GM21737 (cell line): ENCODE results near the gene MAP3K21.

Experiments used
- ATAC-seq: cut with Tn5 transposase; IDR thresholded peaks from one replicate; pipeline ENCODE4 v1.9.1; 2021; ENCODE audit warnings: mild to moderate bottlenecking, moderate library complexity; ENCODE audit not compliant: unreplicated experiment

Gene MAP3K21

DNA sequence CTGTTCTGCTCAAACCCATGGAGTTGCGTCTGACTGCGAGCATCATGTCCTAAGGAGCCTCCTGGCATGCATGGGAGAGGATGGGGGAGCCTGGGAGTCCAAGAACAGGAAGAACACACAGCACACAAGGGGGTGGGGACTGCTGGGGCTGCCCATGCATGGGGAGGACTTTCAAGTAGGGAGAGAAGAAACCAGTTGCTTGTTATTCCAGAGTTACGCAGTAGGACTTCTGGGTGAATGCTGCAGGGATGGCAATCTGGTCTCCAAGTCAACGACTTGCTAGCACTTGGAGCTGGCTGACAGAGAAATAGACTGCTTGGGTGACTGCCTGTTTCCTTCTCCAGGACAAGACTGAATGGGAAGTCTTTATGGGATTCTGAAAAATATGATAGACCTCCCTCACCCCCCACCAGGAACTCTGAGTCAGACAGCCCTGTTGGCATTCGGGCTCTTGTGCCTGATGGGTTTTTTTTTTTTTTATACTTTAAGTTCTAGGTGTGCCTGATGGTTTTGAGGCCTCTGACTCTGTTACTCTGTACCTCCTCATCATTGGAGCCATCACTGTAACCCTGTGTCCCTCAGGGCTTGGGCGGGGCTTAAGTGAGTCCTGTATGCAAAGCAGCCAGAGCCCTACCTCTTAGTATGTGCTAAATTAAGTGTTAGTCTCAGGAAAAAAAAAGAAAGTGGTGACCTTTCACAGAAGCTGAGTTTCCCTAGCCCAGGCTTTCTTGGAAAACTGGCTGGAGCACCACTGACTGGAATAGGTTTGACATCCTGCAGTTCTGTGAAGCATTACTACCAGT is 30.3 kb downstream of the MAP3K21 start:
- ATAC-seq = no peak

DNA sequence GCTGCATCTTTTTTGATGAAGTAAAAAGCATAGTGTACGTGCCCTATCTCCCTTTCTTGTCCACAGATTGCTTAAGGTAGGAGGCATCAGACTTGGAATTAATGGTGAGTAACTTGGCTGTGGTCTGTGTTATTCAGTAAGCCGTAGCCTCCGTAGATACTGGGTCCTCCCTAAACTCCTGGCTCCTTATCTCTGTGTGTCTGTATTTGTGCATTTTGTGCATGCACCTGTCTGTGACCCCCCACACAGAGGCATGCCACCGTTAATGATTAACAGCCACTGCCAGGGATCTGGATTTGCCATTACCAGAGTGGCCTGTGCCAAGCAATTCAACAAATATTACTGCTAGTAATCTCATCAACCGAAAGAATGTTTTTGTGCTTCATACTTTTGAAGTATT is 31.9 kb downstream of the MAP3K21 start:
- no peak for ATAC-seq

DNA sequence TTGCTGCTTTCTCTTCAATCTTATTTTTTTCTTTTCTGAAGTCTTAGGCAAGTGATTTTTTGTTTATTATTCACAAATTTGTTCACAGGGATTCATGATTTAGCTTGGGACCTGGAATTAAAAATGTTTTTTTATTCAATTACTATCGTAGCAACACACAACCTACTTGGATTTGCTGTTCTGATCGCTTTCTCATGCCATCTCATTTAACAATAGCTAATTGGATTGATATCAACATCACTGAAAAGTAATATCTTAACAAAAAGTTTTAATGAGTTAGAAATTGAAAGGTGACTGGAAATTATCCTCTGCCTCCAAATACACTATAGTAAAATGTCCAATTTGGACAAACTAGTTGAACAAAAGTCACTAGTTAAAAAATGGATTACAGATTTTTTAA is 32.4 kb downstream of the MAP3K21 start:
- ATAC-seq = no peak

DNA sequence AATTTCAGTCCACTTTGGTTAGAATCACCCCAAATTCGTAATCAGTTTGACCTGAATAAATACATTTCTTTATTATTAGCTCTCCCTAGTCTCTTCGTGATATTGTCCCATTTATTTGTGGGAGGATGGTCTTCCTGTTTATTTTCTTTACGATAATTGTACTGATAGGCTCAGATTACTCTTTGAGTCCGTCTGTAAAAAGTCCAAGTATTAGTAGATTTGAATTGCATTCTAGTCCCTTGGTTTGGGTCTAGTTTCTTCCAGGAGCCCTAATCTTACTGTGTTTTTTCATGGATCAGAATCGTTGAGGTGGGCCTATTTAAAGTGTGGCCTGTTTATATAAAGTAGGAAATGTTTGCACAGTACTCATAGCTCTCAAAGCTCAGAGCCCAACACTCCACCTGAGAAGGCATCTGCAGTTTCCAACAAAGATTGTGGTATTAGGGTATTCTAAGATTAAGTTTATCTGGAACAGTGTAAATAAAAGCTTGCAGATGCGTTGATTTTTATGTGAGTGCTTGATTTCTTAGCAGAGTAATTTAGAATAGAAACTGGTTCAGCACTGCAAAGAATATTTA is 33.1 kb downstream of the MAP3K21 start:
- ATAC-seq = no peak

DNA sequence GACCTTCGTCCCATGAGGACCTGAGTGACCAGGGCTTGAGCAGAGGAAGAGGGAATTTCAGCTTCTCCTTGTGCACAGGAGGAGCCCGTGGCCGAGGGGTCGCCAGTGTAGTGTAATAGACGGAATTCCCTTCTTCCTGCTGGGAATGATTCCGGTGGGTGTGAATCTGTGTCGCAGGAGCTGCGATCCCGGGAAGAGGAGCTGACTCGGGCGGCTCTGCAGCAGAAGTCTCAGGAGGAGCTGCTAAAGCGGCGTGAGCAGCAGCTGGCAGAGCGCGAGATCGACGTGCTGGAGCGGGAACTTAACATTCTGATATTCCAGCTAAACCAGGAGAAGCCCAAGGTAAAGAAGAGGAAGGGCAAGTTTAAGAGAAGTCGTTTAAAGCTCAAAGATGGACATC is 34.4 kb downstream of the MAP3K21 start:
- ATAC-seq = no peak

DNA sequence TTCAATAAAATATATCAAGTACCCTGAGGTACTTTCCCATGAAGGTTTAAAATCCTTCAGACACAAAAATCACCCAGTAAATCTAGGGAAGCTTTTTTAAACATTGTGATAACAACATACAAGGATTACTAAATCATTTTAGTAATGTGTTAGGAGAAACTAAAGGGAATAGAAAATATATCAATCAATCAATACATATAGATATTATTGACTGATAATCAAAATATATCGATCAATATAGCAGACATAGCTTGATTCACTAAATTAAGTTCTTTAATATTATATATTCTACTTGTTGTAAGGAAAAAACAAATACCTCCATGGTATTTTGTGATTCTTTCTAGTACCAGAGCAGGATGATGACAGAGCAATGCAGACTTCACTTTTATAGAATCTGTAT is 35.2 kb downstream of the MAP3K21 start:
- no peak for ATAC-seq

DNA sequence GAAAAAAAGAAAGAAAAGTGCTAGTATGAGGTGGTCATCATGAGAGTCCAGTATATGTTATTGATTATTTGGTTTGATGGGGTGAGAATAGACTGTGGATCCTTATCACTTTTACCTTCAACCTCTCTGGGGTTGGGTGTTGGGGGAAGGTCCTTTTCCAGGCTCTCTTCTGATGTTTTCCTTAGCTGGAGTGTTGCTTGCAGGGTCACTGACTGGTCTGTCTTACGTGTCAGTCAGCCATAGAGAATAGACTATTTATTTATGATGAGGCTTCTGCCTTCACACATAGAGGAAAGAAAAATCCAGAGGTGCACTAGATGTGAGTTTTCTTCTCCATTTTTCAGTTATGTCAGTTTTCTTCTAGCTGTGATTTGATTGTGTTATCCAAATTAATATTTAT is 36.5 kb downstream of the MAP3K21 start:
- ATAC-seq = no peak

DNA sequence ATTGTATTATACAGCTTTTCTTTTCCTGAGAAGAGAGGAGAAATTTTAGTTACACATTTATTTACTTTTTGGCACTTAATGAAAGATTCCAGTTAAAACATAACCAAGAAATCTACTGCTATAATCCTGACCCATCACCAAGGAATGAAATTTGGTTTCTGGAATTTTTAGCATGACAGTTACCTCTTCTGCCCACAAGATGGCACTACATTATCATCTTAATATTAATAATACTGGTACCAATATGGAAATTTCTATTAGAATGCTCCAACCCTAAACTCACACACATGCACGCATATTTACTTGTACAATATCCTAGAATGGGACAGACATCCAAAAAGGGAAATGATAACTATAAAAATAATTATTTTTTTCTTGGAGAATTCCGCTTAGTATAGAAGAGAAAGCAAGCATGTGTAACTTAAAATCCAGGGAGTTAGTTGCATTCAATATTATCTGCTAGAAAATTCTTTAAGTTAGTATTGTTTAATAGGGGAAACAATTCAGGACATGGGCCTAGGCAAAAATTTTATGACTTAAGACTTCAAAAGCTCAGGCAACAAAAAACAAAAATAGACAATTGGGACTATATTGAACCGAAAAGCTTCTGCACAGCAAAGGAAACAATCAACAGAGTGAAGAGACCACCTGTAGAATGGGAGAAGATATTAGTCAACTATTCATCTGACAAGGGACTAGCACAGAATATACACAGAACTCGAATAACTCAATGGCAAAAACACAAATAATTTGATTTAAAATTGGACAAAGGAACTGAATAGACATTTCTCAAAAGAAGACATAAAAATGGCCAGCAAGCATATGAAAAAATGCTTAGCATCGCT is 37.4 kb downstream of the MAP3K21 start:
- no peak for ATAC-seq

DNA sequence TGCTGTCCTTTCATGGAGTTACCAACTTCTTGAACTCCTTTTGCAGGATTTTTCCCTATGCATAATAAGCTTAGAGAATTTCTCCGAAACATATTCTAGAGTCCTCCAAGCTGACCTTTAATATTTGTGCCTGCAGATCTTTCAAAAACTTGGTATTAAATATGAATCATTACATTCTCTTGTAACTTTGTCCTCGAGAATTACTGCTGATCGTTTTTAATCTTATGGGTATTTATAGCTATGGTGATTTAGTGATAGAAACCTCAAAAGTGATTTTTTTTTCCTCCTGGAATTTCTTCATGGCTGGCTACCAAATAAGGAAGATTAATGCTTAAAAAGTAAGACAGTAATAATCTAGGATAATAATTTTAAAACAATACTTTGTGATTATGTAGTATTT is 39.1 kb downstream of the MAP3K21 start:
- no peak for ATAC-seq

DNA sequence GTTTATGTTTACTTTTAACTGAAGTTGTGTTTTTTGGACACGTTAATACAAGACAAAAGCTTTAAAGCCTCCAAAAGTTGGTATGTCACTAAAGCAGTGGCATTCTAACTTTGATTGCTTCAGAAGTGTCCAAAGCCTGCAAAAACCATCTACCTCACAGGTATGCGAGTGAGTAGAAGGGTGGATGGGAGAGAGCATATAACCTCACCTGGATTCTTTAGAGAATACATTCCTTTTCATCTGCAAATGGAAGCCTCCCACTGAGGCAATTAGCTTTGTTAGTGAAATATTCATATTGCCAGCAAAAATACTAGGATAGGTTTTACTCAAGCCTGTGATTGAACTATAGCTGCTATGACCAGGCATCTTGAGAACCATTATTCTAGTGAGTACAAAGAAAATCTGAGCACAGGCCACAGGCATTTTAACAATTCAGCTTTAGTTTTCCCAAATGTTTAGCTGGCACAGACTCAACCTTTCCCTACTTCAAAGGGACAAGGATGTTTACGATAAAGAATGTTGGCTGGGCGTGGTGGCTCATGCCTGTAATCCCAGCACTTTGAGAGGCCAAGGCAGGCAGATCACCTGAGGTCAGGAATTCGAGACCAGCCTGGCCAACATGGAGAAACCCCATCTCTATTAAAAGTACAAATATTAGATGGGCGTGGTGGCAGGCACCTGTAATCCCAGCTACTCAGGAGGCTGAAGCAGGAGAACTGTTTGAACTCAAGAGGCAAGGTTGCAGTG is 39.7 kb downstream of the MAP3K21 start:
- ATAC-seq = no peak

DNA sequence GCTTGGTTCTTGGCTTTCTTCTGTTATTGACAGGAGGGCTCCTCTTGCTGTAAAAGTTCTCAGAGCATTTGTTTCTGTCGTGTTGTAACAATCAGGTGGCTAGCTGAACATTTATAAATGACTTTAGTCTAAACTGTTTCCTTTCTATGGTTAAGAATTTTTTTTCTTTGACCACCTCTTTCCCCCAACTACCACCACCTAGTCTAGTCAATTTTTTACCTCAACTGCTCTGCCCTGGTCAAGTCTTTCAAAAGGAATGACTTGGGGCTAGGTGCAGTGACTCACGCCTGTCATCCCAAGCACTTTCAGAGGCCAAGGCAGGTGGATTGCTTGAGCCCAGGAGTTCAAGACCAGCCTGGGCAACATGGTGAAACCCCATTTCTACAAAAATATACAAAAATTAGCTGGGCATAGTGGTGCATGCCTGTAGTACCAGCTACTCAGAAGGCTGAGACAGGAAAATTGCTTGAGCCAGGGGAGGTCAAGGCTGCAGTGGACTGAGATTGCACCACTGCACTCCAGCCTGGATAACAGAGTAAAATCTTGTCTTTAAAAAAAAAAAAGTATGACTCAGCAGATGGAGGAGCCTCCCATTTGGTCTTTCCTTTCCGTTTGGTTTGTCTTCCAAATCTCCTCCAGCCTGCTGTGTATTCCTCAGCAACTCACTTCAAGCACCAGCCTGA is 40.7 kb downstream of the MAP3K21 start:
- no peak for ATAC-seq

DNA sequence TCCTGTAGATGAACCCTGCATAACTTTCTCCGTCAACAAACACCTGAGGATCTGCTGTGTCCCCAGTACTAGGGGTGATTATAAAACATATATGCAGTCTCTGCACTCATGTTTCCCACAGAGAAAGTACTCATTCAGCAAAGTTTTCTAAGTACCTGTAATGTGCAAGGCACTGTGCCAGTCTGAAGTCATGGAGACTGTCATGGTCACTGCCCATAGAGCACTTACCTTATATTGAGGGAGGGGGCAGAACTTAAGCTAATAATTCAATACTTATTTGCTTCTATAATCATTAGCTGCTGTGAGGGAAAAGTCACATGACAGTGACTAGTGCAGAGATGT is 41.2 kb downstream of the MAP3K21 start:
- ATAC-seq = no peak

DNA sequence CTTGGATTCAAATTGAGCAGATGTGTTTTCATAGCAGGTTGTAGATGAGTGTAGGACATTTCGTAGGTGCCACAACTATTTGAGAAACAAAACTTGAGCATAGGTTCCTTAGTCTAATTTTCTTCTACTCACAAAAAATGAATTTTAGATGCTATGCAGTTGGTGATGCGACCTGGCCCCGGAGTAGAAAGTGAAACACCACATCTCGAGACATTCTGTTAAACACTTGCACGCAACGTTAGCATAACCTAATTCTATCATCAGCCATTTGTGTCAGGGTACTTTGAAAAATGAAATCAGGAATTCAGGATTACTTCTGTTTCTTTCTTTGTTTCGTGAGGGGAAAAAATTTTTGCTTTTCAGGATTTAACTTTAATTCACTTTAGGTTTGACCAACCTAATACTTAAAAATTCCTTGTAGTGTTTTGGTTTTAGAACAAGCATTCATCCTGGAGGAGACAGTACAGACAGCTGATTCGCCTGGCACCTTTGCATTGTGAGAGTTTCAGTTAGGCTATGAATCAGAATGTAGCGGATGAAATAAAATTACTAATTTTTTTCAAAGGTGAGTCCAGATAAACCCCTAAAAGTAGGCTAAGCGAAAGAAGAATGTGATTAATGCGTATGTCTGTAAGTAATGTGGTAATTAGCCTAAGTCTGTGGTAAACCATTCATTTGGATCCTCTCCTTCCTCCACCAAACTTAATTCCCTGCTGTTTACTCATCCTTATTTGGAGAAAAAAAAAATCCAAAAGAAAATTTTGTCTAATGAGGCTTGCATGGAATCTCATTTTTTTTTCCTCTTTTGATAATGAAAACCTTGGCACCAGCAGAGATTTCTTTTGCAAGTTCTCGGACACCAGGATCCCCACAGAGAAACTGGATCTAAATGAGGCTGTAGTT is 44.9 kb downstream of the MAP3K21 start:
- ATAC-seq = no peak

DNA sequence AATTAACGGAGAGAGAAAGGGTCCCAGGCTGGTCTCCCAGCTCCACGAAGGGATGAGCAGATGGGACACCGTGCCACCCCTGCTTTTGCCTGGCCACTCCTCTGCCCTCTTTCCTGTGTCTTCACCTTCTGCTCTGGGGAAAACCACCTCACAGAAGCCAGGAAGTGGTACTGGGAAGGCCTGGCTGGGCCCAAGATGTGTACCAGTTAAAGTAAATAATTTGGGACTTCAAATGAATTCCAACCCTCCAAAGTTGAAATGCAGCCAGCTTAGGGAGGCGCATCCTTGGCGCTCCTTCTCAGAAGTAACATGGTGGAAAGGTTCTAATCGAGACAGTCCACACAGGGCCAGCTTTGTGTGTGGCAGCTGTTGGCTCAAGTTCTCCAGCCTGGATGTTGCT is 45.7 kb downstream of the MAP3K21 start:
- no peak for ATAC-seq

DNA sequence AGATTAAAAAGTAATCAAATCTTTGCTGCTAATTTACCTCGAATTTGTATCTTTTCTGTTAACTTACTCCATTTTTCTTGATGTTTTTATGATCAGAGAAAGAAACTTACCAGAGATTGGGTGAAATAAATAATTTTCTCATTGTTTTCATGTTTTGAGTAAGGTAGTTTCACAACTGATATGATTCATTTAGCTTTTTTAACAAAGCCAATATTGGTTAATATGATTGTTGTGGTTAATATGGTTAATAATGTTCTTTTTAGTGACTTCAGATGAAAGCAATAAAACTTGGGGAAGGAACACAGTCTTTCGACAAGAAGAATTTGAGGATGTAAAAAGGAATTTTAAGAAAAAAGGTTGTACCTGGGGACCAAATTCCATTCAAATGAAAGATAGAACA is 48.1 kb downstream of the MAP3K21 start:
- no peak for ATAC-seq

DNA sequence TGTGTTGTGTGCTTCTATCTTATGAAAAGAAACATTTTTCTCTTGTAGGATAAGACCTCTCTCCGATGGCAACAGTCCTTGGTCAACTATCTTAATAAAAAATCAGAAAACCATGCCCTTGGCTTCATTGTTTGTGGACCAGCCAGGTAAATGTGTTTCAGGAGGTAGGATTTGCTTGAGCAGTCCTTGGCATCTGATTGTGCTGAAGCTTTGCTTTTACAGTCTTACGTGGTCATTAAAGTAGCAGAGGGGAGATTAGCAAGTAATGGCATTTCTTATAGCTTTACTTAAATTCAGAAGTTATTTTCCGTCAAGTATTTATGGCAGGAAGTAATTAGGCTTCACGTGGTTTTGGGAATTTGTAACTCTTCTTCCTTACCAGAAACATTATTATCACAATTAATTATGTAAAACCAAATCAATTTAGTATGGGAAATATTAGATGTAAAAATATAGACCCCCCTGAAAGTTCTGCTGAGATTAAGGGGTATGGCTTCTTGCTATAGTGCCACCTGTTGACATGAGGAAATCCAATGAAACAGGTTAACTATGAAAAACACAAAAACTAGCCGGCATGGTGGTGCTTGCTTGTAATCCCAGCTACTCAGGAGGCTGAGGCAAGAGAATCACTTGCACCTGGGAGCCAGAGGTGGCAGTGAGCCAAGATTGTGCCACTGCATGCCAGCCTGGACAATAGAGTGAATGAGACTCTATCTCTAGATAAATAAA is 49.0 kb downstream of the MAP3K21 start:
- no peak for ATAC-seq

DNA sequence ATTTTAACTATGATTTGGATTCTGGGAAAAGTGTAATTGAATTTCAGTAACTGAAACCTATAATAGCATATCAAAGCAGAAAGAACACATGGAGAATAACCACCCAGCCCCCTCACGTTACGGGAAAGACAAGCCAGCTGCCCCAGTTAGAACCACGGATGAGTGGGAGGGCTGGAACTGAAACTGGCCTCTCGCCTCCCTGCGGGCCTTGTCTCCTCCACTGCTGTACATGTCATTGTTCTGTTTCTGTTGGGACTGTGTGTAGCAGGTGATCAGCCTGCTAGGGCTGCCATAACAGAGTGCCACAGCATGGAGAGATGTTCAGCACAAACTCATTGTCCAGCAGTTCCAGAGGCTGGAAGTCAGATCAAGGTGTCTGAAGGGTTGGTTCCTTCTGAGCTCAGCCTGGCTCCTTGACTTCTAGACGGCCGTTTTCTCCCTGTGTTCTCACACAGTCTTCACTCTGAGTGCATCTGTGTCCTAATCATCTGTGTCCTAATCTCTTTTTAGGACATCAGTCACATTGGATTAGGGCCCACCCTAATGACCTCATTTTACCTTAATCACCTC is 52.4 kb downstream of the MAP3K21 start:
- no peak for ATAC-seq

DNA sequence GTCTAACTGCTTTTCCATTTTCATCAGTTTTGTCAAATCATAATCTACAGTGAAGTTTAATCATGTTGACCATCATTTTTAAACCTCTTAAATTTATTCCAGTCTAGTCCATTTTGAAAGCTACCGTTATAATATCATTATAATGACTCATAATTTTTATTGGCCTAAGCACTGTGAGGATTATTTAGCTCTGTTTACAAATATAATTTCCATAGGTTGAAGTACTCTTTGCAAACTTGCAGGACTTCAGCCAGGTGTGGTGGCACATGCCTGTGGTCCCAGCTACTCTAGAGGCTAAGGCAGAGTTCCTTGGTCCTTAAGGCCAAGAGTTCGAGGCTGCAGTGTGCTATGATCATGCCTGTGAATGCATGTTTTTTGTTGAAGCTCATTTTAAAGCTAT is 54.3 kb downstream of the MAP3K21 start:
- ATAC-seq = no peak

DNA sequence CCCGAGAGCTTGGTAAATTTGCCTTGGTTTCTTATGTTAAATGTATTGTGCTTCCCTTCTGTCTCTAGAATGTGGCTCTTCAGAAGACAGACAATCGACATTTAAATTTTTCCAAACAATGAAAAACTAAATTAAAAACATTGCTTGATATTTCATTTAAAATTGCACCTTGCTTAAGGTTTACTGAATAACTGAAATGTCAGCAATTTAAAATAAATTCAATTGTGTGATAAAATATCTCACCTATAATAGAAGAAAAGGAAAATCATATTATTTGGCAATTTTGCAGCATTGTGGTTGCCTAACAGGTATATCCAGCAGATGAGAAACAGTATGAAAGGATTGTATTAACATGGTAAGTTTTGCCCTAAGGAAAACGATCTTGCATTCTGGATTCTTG is 56.5 kb downstream of the MAP3K21 start:
- no peak for ATAC-seq
